AG04449 (cell line): ENCODE measurements around the gene HLF.

Source experiments
- CTCF ChIA-PET: fragments of 350-600 bp; formaldehyde crosslinking; extraction: SDS; loops from one replicate; lab custom pipeline; 2021; ENCODE audit warnings: antibody characterized with exemption; lab: Yijun Ruan, JAX
- POLR2A ChIA-PET: fragments of 400-600, 350-600 bp; formaldehyde crosslinking; extraction: SDS; loops from one replicate; lab custom pipeline; 2020; ENCODE audit warnings: antibody characterized with exemption, inconsistent platforms; lab: Yijun Ruan, JAX
- DNase-seq: peaks from one replicate; pipeline ENCODE4 v3.0.0-alpha.2; 2010; ENCODE audit warnings: low read depth, low spot score
- H3K4me3 ChIP-seq: 2 replicates; pipeline ENCODE4 v1.5.1; 2011; ENCODE audit warnings: low read depth, mild to moderate bottlenecking, control low read depth, low read length
- CTCF ChIP-seq: IDR thresholded peaks from one replicate; pipeline ENCODE4 v1.5.1; 2011; ENCODE audit warnings: mild to moderate bottlenecking, moderate library complexity, low read length, control low read depth, inconsistent platforms; ENCODE audit not compliant: insufficient read depth; ENCODE audit errors: missing control alignments

The HLF gene

GRCh38 chr17:55275894-55276804 lies 11.4 kb downstream of the HLF start:
- POLR2A ChIA-PET = no interaction called here
- no peak for TF ChIP-seq CTCF
- no peak overlapping the region for H3K4me3 ChIP-seq
- CTCF ChIA-PET = no interaction called here
- no peak for DNase-seq

- no peak for DNase-seq
- ChIA-PET POLR2A (no interaction called here), CTCF (no interaction called here)
- TF ChIP-seq CTCF = no peak
- H3K4me3 ChIP-seq = no peak overlapping the region
Measured at GRCh38 chr17:55278173-55278961, 13.6 kb downstream of the HLF start.

GRCh38 chr17:55279203-55279602 lies 14.4 kb downstream of the HLF start:
- POLR2A ChIA-PET = no interaction called here
- H3K4me3 ChIP-seq = no peak overlapping the region
- no peak for DNase-seq
- CTCF ChIA-PET = no interaction called here
- no peak for TF ChIP-seq CTCF

DNA sequence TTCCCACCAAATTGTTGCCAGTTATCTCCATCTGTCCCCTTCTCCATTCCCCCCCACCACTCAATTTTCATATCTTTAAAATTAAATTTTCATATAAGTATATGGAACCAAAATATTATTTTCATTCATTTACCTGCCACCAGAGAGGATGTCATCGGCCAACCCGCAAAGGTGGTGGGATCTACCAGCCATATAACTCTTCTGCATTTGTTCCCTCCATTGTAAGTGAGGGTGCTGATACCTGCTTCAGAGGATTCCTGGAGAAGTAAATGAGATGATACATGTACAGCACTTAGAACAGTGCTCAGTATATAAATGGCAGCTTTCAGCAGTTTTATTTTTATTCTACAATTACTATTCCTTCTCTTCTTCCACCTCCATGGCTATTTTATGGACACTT lies 15.0 kb downstream of the HLF start:
- no peak for TF ChIP-seq CTCF
- ChIA-PET POLR2A (no interaction called here), CTCF (no interaction called here)

DNA sequence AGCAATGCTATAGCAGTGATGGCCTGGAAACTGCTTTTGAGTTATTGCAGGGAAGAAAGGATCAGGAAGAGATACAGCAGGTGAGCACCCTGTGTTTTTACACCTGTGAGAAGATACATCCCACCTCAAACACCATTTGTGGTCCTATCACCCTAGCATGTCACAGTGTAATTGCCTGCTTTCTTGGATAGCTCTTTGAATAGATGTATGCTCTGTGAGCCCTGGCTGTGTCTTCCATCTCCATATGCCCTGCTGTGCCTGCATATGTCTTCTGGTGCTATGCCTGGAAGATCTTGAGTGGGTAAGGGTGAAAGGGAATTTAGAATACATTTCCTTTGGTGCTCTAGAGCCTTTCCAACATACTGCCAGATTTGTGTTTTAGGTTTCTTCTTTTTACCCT lies 15.5 kb downstream of the HLF start:
- TF ChIP-seq CTCF = no peak
- DNase-seq = no peak
- no peak overlapping the region for H3K4me3 ChIP-seq
- ChIA-PET POLR2A (no interaction called here), CTCF (no interaction called here)

More for the DNA sequence above, 15.0 kb downstream of the HLF start:
- DNase-seq = no peak
- no peak overlapping the region for H3K4me3 ChIP-seq
